ES-I3 (cell line): ENCODE measurements around the gene C2CD4A.

ENCODE experiments used
- H3K36me3 ChIP-seq: 2 replicates; pipeline ENCODE4 v1.6.1; 2013; ENCODE audit warnings: mild to moderate bottlenecking, low read length, control low read depth, moderate library complexity; ENCODE audit not compliant: insufficient read depth
- H3K4me1 ChIP-seq: 2 replicates; pipeline ENCODE4 v1.6.1; 2013; ENCODE audit warnings: mild to moderate bottlenecking, control low read depth, low read length; ENCODE audit not compliant: insufficient read depth
- H3K9ac ChIP-seq: 2 replicates; pipeline ENCODE4 v1.6.1; 2013; ENCODE audit warnings: low read depth, mild to moderate bottlenecking, low read length, moderate library complexity
- H3K9me3 ChIP-seq: 2 replicates; pipeline ENCODE4 v1.6.1; 2013; ENCODE audit warnings: mild to moderate bottlenecking, low read length, moderate library complexity; ENCODE audit not compliant: control insufficient read depth, insufficient read depth

The C2CD4A gene

GRCh38 chr15:62104401-62104800 lies 37.6 kb downstream of the C2CD4A start:
- H3K4me1 ChIP-seq = no peaks in the 10 kb centered on the region
- no peak overlapping the region for H3K9ac ChIP-seq
- H3K36me3 ChIP-seq = no peaks in the 10 kb centered on the region
- no peaks in the 10 kb centered on the region for H3K9me3 ChIP-seq

- Histone ChIP-seq H3K9me3 (no peaks in the 10 kb centered on the region), H3K9ac (no peak overlapping the region), H3K4me1 (no peaks in the 10 kb centered on the region), H3K36me3 (no peaks in the 10 kb centered on the region)
Measured at GRCh38 chr15:62104846-62105245, 38.1 kb downstream of the C2CD4A start.

GRCh38 chr15:62105266-62105665 lies 38.5 kb downstream of the C2CD4A start:
- Histone ChIP-seq H3K36me3 (no peaks in the 10 kb centered on the region), H3K9ac (no peak overlapping the region), H3K4me1 (no peaks in the 10 kb centered on the region), H3K9me3 (no peaks in the 10 kb centered on the region)

GRCh38 chr15:62106096-62106495 lies 39.3 kb downstream of the C2CD4A start:
- no peaks in the 10 kb centered on the region for H3K36me3 ChIP-seq
- H3K4me1 ChIP-seq = no peaks in the 10 kb centered on the region
- no peak overlapping the region for H3K9ac ChIP-seq
- no peaks in the 10 kb centered on the region for H3K9me3 ChIP-seq

GRCh38 chr15:62107571-62108121 lies 40.9 kb downstream of the C2CD4A start:
- no peaks in the 10 kb centered on the region for H3K36me3 ChIP-seq
- no peaks in the 10 kb centered on the region for H3K4me1 ChIP-seq
- H3K9ac ChIP-seq = no peak overlapping the region
- no peaks in the 10 kb centered on the region for H3K9me3 ChIP-seq

- Histone ChIP-seq H3K9me3 (no peaks in the 10 kb centered on the region), H3K36me3 (no peaks in the 10 kb centered on the region), H3K9ac (no peak overlapping the region), H3K4me1 (no peaks in the 10 kb centered on the region)
Measured at GRCh38 chr15:62108411-62108810, 41.6 kb downstream of the C2CD4A start.

- Histone ChIP-seq H3K36me3 (no peaks in the 10 kb centered on the region), H3K9ac (no peak overlapping the region), H3K4me1 (no peaks in the 10 kb centered on the region)
Measured at GRCh38 chr15:62109437-62109836, 42.7 kb downstream of the C2CD4A start.

GRCh38 chr15:62109982-62110851 lies 43.4 kb downstream of the C2CD4A start:
- Histone ChIP-seq H3K9me3 (no peaks in the 10 kb centered on the region), H3K9ac (no peak overlapping the region), H3K36me3 (no peaks in the 10 kb centered on the region), H3K4me1 (no peaks in the 10 kb centered on the region)

More at GRCh38 chr15:62109437-62109836, 42.7 kb downstream of the C2CD4A start:
- no peaks in the 10 kb centered on the region for H3K9me3 ChIP-seq

- Histone ChIP-seq H3K4me1 (no peaks in the 10 kb centered on the region), H3K9me3 (no peaks in the 10 kb centered on the region), H3K9ac (no peak overlapping the region), H3K36me3 (no peaks in the 10 kb centered on the region)
Measured at GRCh38 chr15:62112081-62112480, 45.3 kb downstream of the C2CD4A start.

- H3K4me1 ChIP-seq = no peaks in the 10 kb centered on the region
- no peaks in the 10 kb centered on the region for H3K9me3 ChIP-seq
- H3K9ac ChIP-seq = no peak overlapping the region
- H3K36me3 ChIP-seq = no peaks in the 10 kb centered on the region
Measured at GRCh38 chr15:62112616-62113593, 46.1 kb downstream of the C2CD4A start.

GRCh38 chr15:62115847-62116246 lies 49.1 kb downstream of the C2CD4A start:
- Histone ChIP-seq H3K4me1 (peaks cover 7% of the 10 kb centered on the region), H3K36me3 (no peaks in the 10 kb centered on the region), H3K9me3 (no peaks in the 10 kb centered on the region), H3K9ac (no peak overlapping the region)

- Histone ChIP-seq H3K9me3 (no peaks in the 10 kb centered on the region), H3K36me3 (no peaks in the 10 kb centered on the region), H3K4me1 (peaks cover 7% of the 10 kb centered on the region), H3K9ac (no peak overlapping the region)
Measured at GRCh38 chr15:62118520-62119226, 51.9 kb downstream of the C2CD4A start.

- peaks cover 13% of the 10 kb centered on the region for H3K4me1 ChIP-seq
- no peak overlapping the region for H3K9ac ChIP-seq
Measured at GRCh38 chr15:62119227-62119864, 52.6 kb downstream of the C2CD4A start.

More at GRCh38 chr15:62119227-62119864, 52.6 kb downstream of the C2CD4A start:
- no peaks in the 10 kb centered on the region for H3K9me3 ChIP-seq
- H3K36me3 ChIP-seq = no peaks in the 10 kb centered on the region
